GM18861 (cell line): Measurements from ENCODE around the gene PROK2.

Experiments
- ATAC-seq: cut with Tn5 transposase; IDR thresholded peaks from one replicate; pipeline ENCODE4 v1.9.1; 2021; ENCODE audit not compliant: unreplicated experiment

Gene PROK2

GRCh38 chr3:71787851-71788405 lies 3.0 kb upstream of the PROK2 start:
- no peak for ATAC-seq

DNA sequence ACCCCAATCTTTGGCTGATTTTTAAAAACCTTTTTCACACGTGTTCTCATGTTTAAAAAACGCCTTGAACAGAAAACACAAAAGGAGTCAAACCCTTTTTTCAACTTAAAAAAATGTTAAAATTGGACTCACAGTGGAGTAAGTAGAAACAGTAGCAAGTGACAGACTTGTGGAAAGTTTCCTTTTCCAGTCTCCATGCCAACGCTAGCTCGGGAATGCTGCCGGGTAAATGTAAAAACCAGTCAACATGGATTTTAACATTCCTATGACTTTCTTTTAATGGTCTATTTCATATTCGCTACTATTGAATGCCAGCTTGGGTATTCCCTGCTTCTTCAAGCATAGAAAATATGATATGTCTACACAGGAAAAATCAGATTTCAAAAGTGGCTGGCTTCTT lies 1.6 kb upstream of the PROK2 start:
- ATAC-seq, result no peak

GRCh38 chr3:71786217-71786549 lies 1.2 kb upstream of the PROK2 start:
- no peak for ATAC-seq

GRCh38 chr3:71785532-71786216 lies 726 bp upstream of the PROK2 start:
- no peak for ATAC-seq

DNA sequence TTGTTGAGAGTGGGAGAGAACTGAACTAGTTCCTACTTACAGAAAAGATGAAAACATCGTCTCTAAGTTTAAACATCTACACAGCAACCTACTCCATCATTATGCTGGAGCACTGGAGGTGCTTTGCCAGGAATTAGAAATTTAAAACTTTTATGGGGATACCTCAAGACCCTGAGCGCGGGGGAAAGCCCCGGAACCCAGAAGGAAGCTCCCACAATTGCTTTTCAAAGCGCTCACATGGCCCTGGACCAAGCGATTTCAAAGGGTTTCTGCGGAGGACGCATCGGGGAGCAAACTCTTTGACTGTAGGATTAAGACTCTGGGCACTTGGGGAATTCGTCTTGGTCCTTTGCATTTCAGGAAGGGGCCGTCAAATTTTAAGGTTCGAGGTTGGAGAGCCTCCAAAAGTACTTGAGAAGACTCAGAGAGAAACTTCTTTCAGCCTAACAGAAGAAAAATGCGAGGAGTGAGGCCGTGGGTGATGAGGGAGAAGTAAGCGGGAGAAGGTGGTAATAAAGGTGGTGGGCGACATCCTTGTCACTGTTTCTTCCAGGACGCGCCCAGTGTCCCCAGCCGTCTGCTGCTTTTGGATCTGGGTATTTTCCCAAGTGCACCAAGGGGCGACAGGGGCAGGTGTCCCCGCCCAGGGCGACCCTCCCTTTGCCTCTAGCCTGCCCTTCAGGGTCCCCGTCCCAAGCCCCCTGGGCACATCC lies 591 bp downstream of the PROK2 start:
- no peak for ATAC-seq

GRCh38 chr3:71783152-71783551 lies 1.8 kb downstream of the PROK2 start:
- no peak for ATAC-seq

- no peak for ATAC-seq
Observed at GRCh38 chr3:71780430-71780829, 4.5 kb downstream of the PROK2 start.

GRCh38 chr3:71779674-71780377 lies 5.1 kb downstream of the PROK2 start:
- ATAC-seq, result no peak

GRCh38 chr3:71778353-71778752 lies 6.6 kb downstream of the PROK2 start:
- ATAC-seq, result no peak

GRCh38 chr3:71776538-71776937 lies 8.4 kb downstream of the PROK2 start:
- ATAC-seq, result no peak

DNA sequence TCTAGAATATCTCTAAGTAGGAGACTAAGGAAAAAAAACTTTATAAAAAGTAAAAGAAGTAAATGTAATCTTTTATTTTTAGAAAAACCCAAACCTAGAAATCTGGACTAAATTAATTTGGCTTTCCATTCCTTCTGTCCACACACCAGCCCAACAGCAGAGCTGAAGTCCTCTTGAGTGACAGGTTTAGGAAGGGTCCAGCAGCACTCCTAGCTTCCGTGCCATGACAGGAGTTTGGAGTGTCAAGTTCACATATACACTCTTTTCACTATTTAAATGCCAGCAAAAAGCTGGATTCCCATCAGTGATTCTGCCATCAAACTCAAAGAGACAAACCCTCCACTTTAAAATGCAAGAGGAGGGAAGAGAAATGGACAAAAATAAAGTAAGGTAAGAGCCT lies 13.1 kb downstream of the PROK2 start:
- ATAC-seq, result no peak

DNA sequence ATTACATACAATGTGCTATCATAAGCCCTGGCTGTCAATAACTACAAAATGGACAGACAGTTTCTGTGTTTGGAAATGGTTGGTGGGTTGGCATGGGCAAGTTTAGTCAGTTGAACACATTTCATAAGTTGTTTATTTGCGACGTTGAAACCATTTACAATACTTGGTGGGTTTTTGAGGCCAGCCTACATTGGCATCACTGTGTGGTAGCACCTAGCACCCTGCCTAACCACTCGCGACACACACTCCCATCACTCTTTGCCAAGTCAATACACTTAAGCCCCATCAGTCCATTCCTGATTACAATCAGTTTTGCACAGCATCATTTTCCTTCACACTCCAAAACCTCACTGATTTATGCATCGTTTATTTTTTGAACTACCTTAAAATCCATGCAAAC lies 13.8 kb downstream of the PROK2 start:
- no peak for ATAC-seq

- ATAC-seq, result no peak
Observed at GRCh38 chr3:71763426-71763825, 21.5 kb downstream of the PROK2 start.

GRCh38 chr3:71760140-71760539 lies 24.8 kb downstream of the PROK2 start:
- ATAC-seq, result no peak

GRCh38 chr3:71759401-71759800 lies 25.5 kb downstream of the PROK2 start:
- no peak for ATAC-seq

- ATAC-seq, result no peak
Observed at GRCh38 chr3:71758091-71758490, 26.9 kb downstream of the PROK2 start.

GRCh38 chr3:71754610-71755253 lies 30.2 kb downstream of the PROK2 start:
- no peak for ATAC-seq

DNA sequence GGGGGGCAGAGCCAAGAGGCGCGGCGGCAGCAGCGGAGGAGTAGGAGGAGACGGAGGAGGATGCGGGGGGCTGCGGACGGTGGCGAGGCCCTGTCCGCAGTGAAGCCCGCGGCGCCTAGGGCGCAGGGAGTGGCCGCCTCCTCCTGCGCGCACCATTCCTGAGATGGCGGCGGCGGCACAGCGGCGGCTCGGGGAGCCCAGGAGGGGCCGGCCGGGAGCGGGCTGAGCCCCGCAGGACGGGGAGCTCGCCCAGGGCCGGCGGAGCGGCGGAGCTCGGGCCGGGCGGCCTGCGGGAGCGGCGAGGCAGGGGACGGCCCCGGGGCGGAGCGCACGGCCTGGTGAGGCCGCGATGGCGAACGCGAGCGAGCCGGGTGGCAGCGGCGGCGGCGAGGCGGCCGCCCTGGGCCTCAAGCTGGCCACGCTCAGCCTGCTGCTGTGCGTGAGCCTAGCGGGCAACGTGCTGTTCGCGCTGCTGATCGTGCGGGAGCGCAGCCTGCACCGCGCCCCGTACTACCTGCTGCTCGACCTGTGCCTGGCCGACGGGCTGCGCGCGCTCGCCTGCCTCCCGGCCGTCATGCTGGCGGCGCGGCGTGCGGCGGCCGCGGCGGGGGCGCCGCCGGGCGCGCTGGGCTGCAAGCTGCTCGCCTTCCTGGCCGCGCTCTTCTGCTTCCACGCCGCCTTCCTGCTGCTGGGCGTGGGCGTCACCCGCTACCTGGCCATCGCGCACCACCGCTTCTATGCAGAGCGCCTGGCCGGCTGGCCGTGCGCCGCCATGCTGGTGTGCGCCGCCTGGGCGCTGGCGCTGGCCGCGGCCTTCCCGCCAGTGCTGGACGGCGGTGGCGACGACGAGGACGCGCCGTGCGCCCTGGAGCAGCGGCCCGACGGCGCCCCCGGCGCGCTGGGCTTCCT lies 31.0 kb downstream of the PROK2 start, which contains the start of gene GPR27:
TSS of gene GPR27 (plus strand) at position 155 of the 909 bp plus-strand sequence. CDS start at position 350, 195 bp downstream.
- no peak for ATAC-seq

DNA sequence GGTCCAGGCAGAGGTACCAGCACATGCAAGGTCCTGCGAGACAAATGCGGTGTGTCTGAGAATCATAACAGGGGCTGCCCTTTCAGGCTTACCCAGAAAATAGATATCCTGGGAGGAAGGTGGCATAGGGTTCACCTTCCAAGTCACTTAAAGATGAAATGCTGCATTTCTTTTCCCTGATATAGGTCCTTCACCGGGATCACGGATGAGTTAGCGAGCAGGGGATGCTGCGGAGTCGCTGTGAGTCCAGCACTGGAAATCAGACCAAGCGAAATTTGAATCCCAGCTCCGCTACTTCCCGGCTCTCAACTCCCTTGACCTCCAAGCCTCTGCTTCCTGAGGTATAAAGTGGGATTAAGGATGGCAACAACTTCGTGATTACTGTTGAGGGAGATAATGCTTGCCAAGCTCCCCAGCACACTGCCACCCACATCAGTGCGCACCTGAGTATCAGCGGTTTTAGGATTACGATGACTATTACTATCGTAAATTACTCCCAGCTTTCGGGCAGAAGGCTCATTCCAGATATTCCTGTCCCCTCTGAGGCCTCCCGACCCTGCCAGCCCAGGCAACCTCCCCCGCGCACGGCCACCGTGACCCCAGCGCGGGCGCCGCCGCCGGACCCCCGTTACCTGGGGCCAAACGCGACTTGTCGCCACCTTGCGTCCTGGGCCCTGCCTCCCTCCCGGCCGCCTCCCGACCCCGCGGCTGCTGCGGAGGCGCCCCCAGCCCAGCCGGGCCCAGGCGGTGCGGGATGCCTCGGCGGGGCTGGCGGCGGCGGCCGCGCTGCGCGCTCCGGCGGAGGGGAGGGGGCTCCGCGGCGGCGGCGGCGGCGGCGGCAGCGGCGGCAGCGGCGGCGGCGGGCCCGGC lies 31.9 kb downstream of the PROK2 start:
- no peak for ATAC-seq
